Parathyroid adenoma (tissue), 2 donors: Measurements from ENCODE around the gene SLAIN2.
"Not testable (repeated sequence)": the region's sequence is repeated elsewhere in the genome, so short reads cannot be mapped to it uniquely, and the experiment has no call there.

Experiments used
- H2AFZ ChIP-seq: fragments of 300-600 bp; sonication (generic); one replicate; pipeline ENCODE4 v1.7.0; 2017; ENCODE audit warnings: antibody characterized with exemption, mild to moderate bottlenecking
- H3K27ac ChIP-seq: fragments of 300-600 bp; sonication (generic); one replicate; pipeline ENCODE4 v1.7.0; 2017
- H3K27me3 ChIP-seq: fragments of 300-600 bp; sonication (generic); one replicate; pipeline ENCODE4 v1.7.0; 2017; ENCODE audit warnings: low read length; ENCODE audit not compliant: control insufficient read depth, insufficient read depth
- H3K36me3 ChIP-seq: fragments of 300-600 bp; sonication (generic); one replicate; pipeline ENCODE4 v1.7.0; 2017; ENCODE audit warnings: low read length; ENCODE audit not compliant: control insufficient read depth, insufficient read depth
- H3K4me1 ChIP-seq: fragments of 300-600 bp; sonication (generic); one replicate; pipeline ENCODE4 v1.7.0; 2017; ENCODE audit warnings: control low read depth
- H3K4me2 ChIP-seq: fragments of 300-600 bp; sonication (generic); one replicate; pipeline ENCODE4 v1.7.0; 2017; ENCODE audit warnings: low read length
- H3K4me3 ChIP-seq: fragments of 300-600 bp; sonication (generic); one replicate; pipeline ENCODE4 v1.7.0; 2017; ENCODE audit warnings: low read depth, low read length
- H3K79me2 ChIP-seq: fragments of 300-600 bp; sonication (generic); one replicate; pipeline ENCODE4 v1.7.0; 2017; ENCODE audit warnings: control low read depth
- H3K9ac ChIP-seq: fragments of 300-600 bp; sonication (generic); one replicate; pipeline ENCODE4 v1.7.0; 2017; ENCODE audit warnings: mild to moderate bottlenecking
- H3K9me3 ChIP-seq: fragments of 300-600 bp; sonication (generic); one replicate; pipeline ENCODE4 v1.7.0; 2017; ENCODE audit warnings: low read length; ENCODE audit not compliant: control insufficient read depth
- CTCF ChIP-seq: fragments of 300-600 bp; sonication (generic); IDR thresholded peaks from one replicate; pipeline ENCODE4 v1.7.0; 2017; ENCODE audit warnings: antibody characterized with exemption, mild to moderate bottlenecking
- donor health status: primary hyperparathyroidism.

The SLAIN2 gene

GRCh38 chr4:48449151-48449550 is 107.8 kb downstream of the SLAIN2 start:
- Histone ChIP-seq H3K27ac (no peak overlapping the region), H3K79me2 (no peaks in the 10 kb centered on the region), H3K4me3 (no peak overlapping the region), H3K36me3 (no peaks in the 10 kb centered on the region), H3K4me2 (no peak overlapping the region), H2AFZ (no peak overlapping the region), H3K27me3 (no peaks in the 10 kb centered on the region), H3K4me1 (no peaks in the 10 kb centered on the region), H3K9me3 (no peaks in the 10 kb centered on the region), H3K9ac (no peak overlapping the region)
- no peak for TF ChIP-seq CTCF

DNA sequence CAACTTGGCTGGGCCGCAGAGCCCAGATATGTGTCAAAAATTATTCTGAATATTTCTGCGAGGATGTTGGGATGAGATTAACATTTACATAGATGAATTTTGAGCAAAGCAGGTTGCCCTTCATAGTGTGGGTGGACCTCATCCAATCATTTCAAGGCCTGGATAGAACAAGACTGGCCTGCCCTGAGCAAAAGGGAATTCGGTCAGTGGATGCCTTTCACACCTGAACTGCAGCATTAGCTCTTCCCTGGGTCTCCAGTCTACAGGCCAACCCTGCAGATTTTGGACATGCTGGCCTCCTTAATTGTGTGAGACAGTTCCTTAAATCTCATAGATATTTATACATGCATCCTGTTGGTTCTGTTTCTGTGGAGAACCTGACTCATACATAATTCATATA is 109.4 kb downstream of the SLAIN2 start:
- Histone ChIP-seq H3K9ac (no peak overlapping the region), H3K36me3 (no peaks in the 10 kb centered on the region), H3K4me1 (no peaks in the 10 kb centered on the region), H3K4me3 (no peak overlapping the region), H3K79me2 (no peaks in the 10 kb centered on the region), H3K27ac (no peak overlapping the region), H3K4me2 (no peak overlapping the region), H3K9me3 (no peaks in the 10 kb centered on the region), H2AFZ (no peak overlapping the region), H3K27me3 (no peaks in the 10 kb centered on the region)
- no peak for TF ChIP-seq CTCF

GRCh38 chr4:48451656-48452055 is 110.3 kb downstream of the SLAIN2 start:
- not testable (repeated sequence) for H3K27ac ChIP-seq, H2AFZ ChIP-seq, H3K9me3 ChIP-seq, H3K79me2 ChIP-seq, H3K4me2 ChIP-seq, H3K9ac ChIP-seq, H3K4me3 ChIP-seq, H3K36me3 ChIP-seq, H3K27me3 ChIP-seq, H3K4me1 ChIP-seq

GRCh38 chr4:48454591-48454990 is 113.3 kb downstream of the SLAIN2 start:
- H3K79me2 ChIP-seq = no peaks in the 10 kb centered on the region
- no peak overlapping the region for H3K4me3 ChIP-seq
- H3K36me3 ChIP-seq = no peaks in the 10 kb centered on the region
- H3K4me1 ChIP-seq = no peaks in the 10 kb centered on the region
- no peak overlapping the region for H2AFZ ChIP-seq
- H3K4me2 ChIP-seq = no peak overlapping the region
- H3K9ac ChIP-seq = no peak overlapping the region
- no peaks in the 10 kb centered on the region for H3K9me3 ChIP-seq
- no peak overlapping the region for H3K27ac ChIP-seq
- H3K27me3 ChIP-seq = no peaks in the 10 kb centered on the region
- TF ChIP-seq CTCF = no peak

- Histone ChIP-seq H3K27me3 (no peaks in the 10 kb centered on the region), H3K27ac (no peak overlapping the region), H3K79me2 (no peaks in the 10 kb centered on the region), H3K36me3 (no peaks in the 10 kb centered on the region), H3K9ac (no peak overlapping the region), H2AFZ (no peak overlapping the region), H3K4me3 (no peak overlapping the region), H3K4me2 (no peak overlapping the region), H3K4me1 (no peaks in the 10 kb centered on the region), H3K9me3 (no peaks in the 10 kb centered on the region)
- TF ChIP-seq CTCF = no peak
Measured at GRCh38 chr4:48461000-48461399, 119.7 kb downstream of the SLAIN2 start.
